BLaER1 (cell line): ENCODE data around the gene GARIN5B.

Experiments
- H3K27ac ChIP-seq: shearing (Covaris generic); formaldehyde crosslinking; 2 replicates; pipeline ENCODE4 v1.8.1; 2022
- H3K27me3 ChIP-seq: shearing (Covaris generic); formaldehyde crosslinking; 2 replicates; pipeline ENCODE4 v1.8.1; 2022
- H3K36me3 ChIP-seq: shearing (Covaris generic); formaldehyde crosslinking; 2 replicates; pipeline ENCODE4 v1.8.1; 2022
- H3K4me1 ChIP-seq: shearing (Covaris generic); formaldehyde crosslinking; 2 replicates; pipeline ENCODE4 v1.8.1; 2022
- H3K4me2 ChIP-seq: shearing (Covaris generic); formaldehyde crosslinking; 2 replicates; pipeline ENCODE4 v1.8.1; 2022
- H3K4me3 ChIP-seq: shearing (Covaris generic); formaldehyde crosslinking; 2 replicates; pipeline ENCODE4 v1.8.1; 2022
- H3K9ac ChIP-seq: shearing (Covaris generic); formaldehyde crosslinking; 2 replicates; pipeline ENCODE4 v1.8.1; 2022
- H3K9me3 ChIP-seq: shearing (Covaris generic); formaldehyde crosslinking; 2 replicates; pipeline ENCODE4 v1.8.1; 2022
- H4K20me1 ChIP-seq: shearing (Covaris generic); formaldehyde crosslinking; 2 replicates; pipeline ENCODE4 v1.8.1; 2022
- Cebpa-rat ChIP-seq: shearing (Covaris generic); IDR thresholded peaks from 2 replicates; pipeline ENCODE4 v1.8.1; 2022

GARIN5B gene

GRCh38 chr19:55358943-55359908, 3.8 kb downstream of the GARIN5B start:
- H3K4me1 ChIP-seq, result peaks cover 17% of the 10 kb centered on the region; the same call in 1 of the 2 replicates
- no peaks in the 10 kb centered on the region for H3K36me3 ChIP-seq
- TF ChIP-seq Cebpa-rat, result no peak
- peaks cover 4% of the 10 kb centered on the region; the same call in 1 of the 2 replicates for H4K20me1 ChIP-seq
- H3K9me3 ChIP-seq, result no peaks in the 10 kb centered on the region
- no peak overlapping the region for H3K27ac ChIP-seq
- H3K4me2 ChIP-seq, result no peak overlapping the region
- no peak overlapping the region for H3K9ac ChIP-seq
- peaks cover 33% of the 10 kb centered on the region for H3K27me3 ChIP-seq
- H3K4me3 ChIP-seq, result no peak overlapping the region

- H3K27me3 ChIP-seq, result peaks cover 40% of the 10 kb centered on the region
- no peak overlapping the region for H3K27ac ChIP-seq
- no peak overlapping the region for H3K9ac ChIP-seq
- no peaks in the 10 kb centered on the region for H3K9me3 ChIP-seq
- H3K4me2 ChIP-seq, result no peak overlapping the region
- H4K20me1 ChIP-seq, result peaks cover 4% of the 10 kb centered on the region; the same call in 1 of the 2 replicates
- peaks cover 18% of the 10 kb centered on the region for H3K4me1 ChIP-seq
- no peak for TF ChIP-seq Cebpa-rat
- H3K4me3 ChIP-seq, result no peak overlapping the region
- H3K36me3 ChIP-seq, result no peaks in the 10 kb centered on the region
Measured at GRCh38 chr19:55358493-55358892, 4.6 kb downstream of the GARIN5B start.

GRCh38 chr19:55355213-55355821, 7.7 kb downstream of the GARIN5B start:
- H3K4me1 ChIP-seq, result peaks cover 41% of the 10 kb centered on the region
- H3K36me3 ChIP-seq, result no peaks in the 10 kb centered on the region
- H3K9ac ChIP-seq, result no peak overlapping the region
- no peak overlapping the region for H3K4me2 ChIP-seq
- peaks cover 65% of the 10 kb centered on the region for H3K27me3 ChIP-seq
- H4K20me1 ChIP-seq, result peaks cover 4% of the 10 kb centered on the region; the same call in 1 of the 2 replicates
- H3K27ac ChIP-seq, result no peak overlapping the region
- TF ChIP-seq Cebpa-rat, result no peak
- no peaks in the 10 kb centered on the region for H3K9me3 ChIP-seq
- H3K4me3 ChIP-seq, result no peak overlapping the region

GRCh38 chr19:55354698-55355212, 8.3 kb downstream of the GARIN5B start, which contains the start of gene COX6B2:
Gene COX6B2, minus strand, starts transcription at chr19:55354719. Its CDS starts 198 bp downstream, at chr19:55354521.
- Histone ChIP-seq H3K4me3 (peak within 1 kb of the TSS; percentile 65), H3K4me2 (peak within 1 kb of the TSS; percentile 98), H3K27me3 (peaks cover 65% of the 10 kb centered on the region), H3K4me1 (peaks cover 42% of the 10 kb centered on the region), H4K20me1 (peaks cover 4% of the 10 kb centered on the region; the same call in 1 of the 2 replicates), H3K9me3 (no peaks in the 10 kb centered on the region), H3K9ac (peak within 1 kb of the TSS; percentile 41; the same call in 1 of the 2 replicates), H3K27ac (no peak within 1 kb of the TSS), H3K36me3 (no peaks in the 10 kb centered on the region)
- TF ChIP-seq Cebpa-rat, result no peak

- Histone ChIP-seq H3K9me3 (no peaks in the 10 kb centered on the region), H3K27ac (no peak overlapping the region), H3K9ac (peak overlapping the region; percentile 41; the same call in 1 of the 2 replicates), H3K27me3 (peaks cover 65% of the 10 kb centered on the region), H4K20me1 (peaks cover 4% of the 10 kb centered on the region; the same call in 1 of the 2 replicates), H3K36me3 (no peaks in the 10 kb centered on the region), H3K4me1 (peaks cover 50% of the 10 kb centered on the region), H3K4me3 (peak overlapping the region; percentile 65), H3K4me2 (peak overlapping the region; percentile 98)
- no peak for TF ChIP-seq Cebpa-rat
Measured at GRCh38 chr19:55353803-55354697, 9.0 kb downstream of the GARIN5B start.

GRCh38 chr19:55353356-55353802, 9.7 kb downstream of the GARIN5B start:
- H3K9ac ChIP-seq, result peak overlapping the region; percentile 41; the same call in 1 of the 2 replicates
- H4K20me1 ChIP-seq, result peaks cover 4% of the 10 kb centered on the region; the same call in 1 of the 2 replicates
- H3K27me3 ChIP-seq, result peaks cover 65% of the 10 kb centered on the region
- no peak for TF ChIP-seq Cebpa-rat
- H3K36me3 ChIP-seq, result no peaks in the 10 kb centered on the region
- H3K27ac ChIP-seq, result no peak overlapping the region
- H3K9me3 ChIP-seq, result no peaks in the 10 kb centered on the region
- peaks cover 56% of the 10 kb centered on the region for H3K4me1 ChIP-seq
- H3K4me3 ChIP-seq, result peak overlapping the region; percentile 65
- H3K4me2 ChIP-seq, result peak overlapping the region; percentile 98

GRCh38 chr19:55352549-55353145, 10.4 kb downstream of the GARIN5B start:
- peaks cover 64% of the 10 kb centered on the region for H3K4me1 ChIP-seq
- no peaks in the 10 kb centered on the region for H3K9me3 ChIP-seq
- H4K20me1 ChIP-seq, result peaks cover 4% of the 10 kb centered on the region; the same call in 1 of the 2 replicates
- peaks cover 65% of the 10 kb centered on the region for H3K27me3 ChIP-seq
- no peak overlapping the region for H3K27ac ChIP-seq
- H3K9ac ChIP-seq, result no peak overlapping the region
- H3K4me3 ChIP-seq, result no peak overlapping the region
- no peak for TF ChIP-seq Cebpa-rat
- H3K4me2 ChIP-seq, result peak overlapping the region; percentile 98
- H3K36me3 ChIP-seq, result no peaks in the 10 kb centered on the region

GRCh38 chr19:55352040-55352439, 11.0 kb downstream of the GARIN5B start:
- H3K9ac ChIP-seq, result no peak overlapping the region
- H4K20me1 ChIP-seq, result peaks cover 4% of the 10 kb centered on the region; the same call in 1 of the 2 replicates
- H3K4me1 ChIP-seq, result peaks cover 70% of the 10 kb centered on the region
- H3K4me3 ChIP-seq, result no peak overlapping the region
- peaks cover 4% of the 10 kb centered on the region; the same call in 1 of the 2 replicates for H3K36me3 ChIP-seq
- H3K9me3 ChIP-seq, result no peaks in the 10 kb centered on the region
- no peak for TF ChIP-seq Cebpa-rat
- no peak overlapping the region for H3K27ac ChIP-seq
- peaks cover 60% of the 10 kb centered on the region for H3K27me3 ChIP-seq
- H3K4me2 ChIP-seq, result peak overlapping the region; percentile 98
